ENCODE data around the gene MTARC2. TPM values are rescaled to one million over a fixed set of nuclear protein-coding genes. Genes with fewer than 3 reads are reported as not detected.

MTARC2 gene
- total and polyA plus RNA-seq, 7 donors, result 4.1 to 12.4 (median 8.8) TPM

- intact Hi-C loops (cut with DNase I), result loop anchor here in 1 of 2 donors (10.0 kb wide), 1 partner anchor 631 kb away; no protein-coding TSS in a partner anchor
- WGBS, 3 donors, result 79 to 84% (median 81%) methylated on average over 5 of the region's 5 CpGs
- H3K4me3 ChIP-seq, result no peak overlapping the region
Observed at GRCh38 chr1:220804202-220804586, 56.1 kb downstream of the MTARC2 start.

GRCh38 chr1:220806408-220806807, 58.3 kb downstream of the MTARC2 start:
- peaks cover 0 to 16% of the 10 kb centered on the region in 2 donors for H3K36me3 ChIP-seq (ENCODE audit: insufficient read depth in 1 of 2, low read depth in 1 of 2)
- ATAC-seq (no peak), DNase-seq (no peak)
- no peak for TF ChIP-seq CTCF (IDR thresholded peaks at IDR 0.05)
- intact Hi-C loops (cut with DNase I), result loop anchor here in 1 of 2 donors (10.0 kb wide), 1 partner anchor 628 kb away; no protein-coding TSS in a partner anchor
- no peak overlapping the region for H3K4me3 ChIP-seq
- no peaks in the 10 kb centered on the region for H3K4me1 ChIP-seq
- WGBS, 3 donors, result 94 to 96% (median 94%) methylated on average over 4 of the region's 4 CpGs
- no peaks in the 10 kb centered on the region for H3K27me3 ChIP-seq (ENCODE audit: insufficient read depth in 3 of 3, low read length in 2 of 3)
- H3K27ac ChIP-seq, result no peak overlapping the region
- no peaks in the 10 kb centered on the region for H3K9me3 ChIP-seq

More at GRCh38 chr1:220804202-220804586, 56.1 kb downstream of the MTARC2 start:
- Histone ChIP-seq H3K27me3 (ENCODE audit: insufficient read depth in 3 of 3, low read length in 2 of 3) (no peaks in the 10 kb centered on the region), H3K9me3 (no peaks in the 10 kb centered on the region), H3K27ac (no peak overlapping the region), H3K4me1 (no peaks in the 10 kb centered on the region), H3K36me3 (ENCODE audit: insufficient read depth in 1 of 2, low read depth in 1 of 2) (peaks cover 0 to 27% of the 10 kb centered on the region in 2 donors)
- TF ChIP-seq CTCF (IDR thresholded peaks at IDR 0.05), result no peak
- ATAC-seq, result no peak
- DNase-seq, result no peak

- Histone ChIP-seq H3K27me3 (ENCODE audit: insufficient read depth in 3 of 3, low read length in 2 of 3) (no peaks in the 10 kb centered on the region), H3K4me3 (no peak overlapping the region), H3K36me3 (ENCODE audit: insufficient read depth in 1 of 2, low read depth in 1 of 2) (peaks cover 0 to 10% of the 10 kb centered on the region in 2 donors), H3K4me1 (no peaks in the 10 kb centered on the region), H3K9me3 (no peaks in the 10 kb centered on the region), H3K27ac (no peak overlapping the region)
- ATAC-seq (no peak), DNase-seq (no peak)
- intact Hi-C loops (cut with DNase I), result loop anchor here in 1 of 2 donors (10.0 kb wide), 1 partner anchor 627 kb away; no protein-coding TSS in a partner anchor
- no peak for TF ChIP-seq CTCF (IDR thresholded peaks at IDR 0.05)
- WGBS, 3 donors, result 80 to 88% (median 84%) methylated on average over 6 of the region's 6 CpGs
Observed at GRCh38 chr1:220807726-220808125, 59.6 kb downstream of the MTARC2 start.

- no peaks in the 10 kb centered on the region for H3K9me3 ChIP-seq
- intact Hi-C loops (cut with DNase I), result loop anchor here in 1 of 2 donors (10.0 kb wide), 1 partner anchor 626 kb away; no protein-coding TSS in a partner anchor
- no peak overlapping the region for H3K27ac ChIP-seq
- WGBS, 3 donors, result 81 to 83% (median 83%) methylated on average over 11 of the region's 11 CpGs
- H3K36me3 ChIP-seq (ENCODE audit: insufficient read depth in 1 of 2, low read depth in 1 of 2), result peaks cover 0 to 10% of the 10 kb centered on the region in 2 donors
- TF ChIP-seq CTCF (IDR thresholded peaks at IDR 0.05), result no peak
- H3K4me3 ChIP-seq, result no peak overlapping the region
- no peaks in the 10 kb centered on the region for H3K27me3 ChIP-seq (ENCODE audit: insufficient read depth in 3 of 3, low read length in 2 of 3)
- ATAC-seq (no peak), DNase-seq (no peak)
- H3K4me1 ChIP-seq, result no peaks in the 10 kb centered on the region
Observed at GRCh38 chr1:220808345-220809186, 60.4 kb downstream of the MTARC2 start.
